ENCODE results near the gene COX5A. TPM values are rescaled to one million over a fixed set of nuclear protein-coding genes. Genes with fewer than 3 reads are reported as not detected.

The COX5A gene
- total and polyA plus RNA-seq, 2 of the 13 experiments (the other 11 are each of a cell fraction or from before 2014, with no cell fraction given) = 158 to 218 TPM

DNA sequence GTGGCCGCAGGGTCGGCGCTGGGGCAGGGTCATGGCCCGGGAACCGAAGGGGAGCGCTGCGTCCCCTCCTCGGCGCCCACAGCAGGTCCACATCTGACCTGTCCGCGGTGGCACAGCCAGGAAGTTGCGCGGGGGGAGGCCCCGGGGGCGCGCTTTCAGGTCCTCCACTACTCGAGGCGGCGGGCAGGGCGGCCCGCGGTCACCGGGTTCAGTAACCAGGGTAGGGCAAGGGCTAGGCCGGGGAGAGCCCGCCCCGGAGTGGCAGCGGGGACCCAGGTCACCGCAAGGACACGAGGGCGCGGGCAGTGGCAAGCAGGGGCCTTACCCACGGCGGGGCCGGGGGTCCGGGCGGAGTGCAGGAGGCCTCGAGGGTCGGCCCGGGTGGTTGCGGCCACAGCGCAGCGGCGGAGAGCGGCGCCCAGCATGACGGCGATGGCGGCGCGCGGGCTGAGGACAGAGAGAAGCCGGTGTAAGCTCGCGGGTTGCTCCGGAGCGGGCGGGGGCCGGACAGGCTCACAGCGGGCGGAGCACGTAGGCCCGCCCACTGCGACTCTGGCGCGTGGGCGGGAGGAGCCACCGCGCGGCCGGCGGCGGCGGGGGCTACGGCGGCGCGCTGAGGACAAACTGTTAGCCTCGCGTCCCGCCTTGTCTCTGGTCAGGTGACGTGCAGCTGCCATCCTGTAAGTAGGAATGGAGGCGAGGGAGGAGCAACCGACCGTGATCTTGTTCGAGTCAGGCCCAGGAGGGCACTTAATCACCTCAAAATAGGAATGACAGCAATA is at the start of gene COX5A (continued):
- TF ChIP-seq, protein P1, sequence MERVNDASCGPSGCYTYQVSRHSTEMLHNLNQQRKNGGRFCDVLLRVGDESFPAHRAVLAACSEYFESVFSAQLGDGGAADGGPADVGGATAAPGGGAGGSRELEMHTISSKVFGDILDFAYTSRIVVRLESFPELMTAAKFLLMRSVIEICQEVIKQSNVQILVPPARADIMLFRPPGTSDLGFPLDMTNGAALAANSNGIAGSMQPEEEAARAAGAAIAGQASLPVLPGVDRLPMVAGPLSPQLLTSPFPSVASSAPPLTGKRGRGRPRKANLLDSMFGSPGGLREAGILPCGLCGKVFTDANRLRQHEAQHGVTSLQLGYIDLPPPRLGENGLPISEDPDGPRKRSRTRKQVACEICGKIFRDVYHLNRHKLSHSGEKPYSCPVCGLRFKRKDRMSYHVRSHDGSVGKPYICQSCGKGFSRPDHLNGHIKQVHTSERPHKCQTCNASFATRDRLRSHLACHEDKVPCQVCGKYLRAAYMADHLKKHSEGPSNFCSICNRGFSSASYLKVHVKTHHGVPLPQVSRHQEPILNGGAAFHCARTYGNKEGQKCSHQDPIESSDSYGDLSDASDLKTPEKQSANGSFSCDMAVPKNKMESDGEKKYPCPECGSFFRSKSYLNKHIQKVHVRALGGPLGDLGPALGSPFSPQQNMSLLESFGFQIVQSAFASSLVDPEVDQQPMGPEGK (CRISPR knock-in tag; IDR thresholded peaks at IDR 0.05) = peak; percentile 96
- TF ChIP-seq ASH2L (IDR thresholded peaks at IDR 0.05; ENCODE audit: insufficient read length, low read depth, low read length) (peak; percentile 90), ZNF678 (CRISPR knock-in tag; IDR thresholded peaks at IDR 0.05) (peak; percentile 93), SIX1 (CRISPR knock-in tag; IDR thresholded peaks at IDR 0.05; ENCODE audit: borderline replicate concordance) (no peak), TBL1XR1 (IDR thresholded peaks at IDR 0.05; ENCODE audit: borderline replicate concordance, low read length, partially characterized antibody) (no peak), KDM5A (IDR thresholded peaks at IDR 0.05; ENCODE audit: borderline replicate concordance, low read length) (no peak; the same call in none of the 2 replicates), NRL (CRISPR knock-in tag; IDR thresholded peaks at IDR 0.05; ENCODE audit: borderline replicate concordance) (peak; percentile 82; the same call in 1 of the 2 replicates), XRCC5 (optimal IDR thresholded peaks at IDR 0.05; ENCODE audit: low read length) (peak; percentile 85), ETV5 (CRISPR knock-in tag; IDR thresholded peaks at IDR 0.05; ENCODE audit: borderline replicate concordance) (peak; percentile 68; the same call in 1 of the 2 replicates)
- TF ChIP-seq, protein P2, sequence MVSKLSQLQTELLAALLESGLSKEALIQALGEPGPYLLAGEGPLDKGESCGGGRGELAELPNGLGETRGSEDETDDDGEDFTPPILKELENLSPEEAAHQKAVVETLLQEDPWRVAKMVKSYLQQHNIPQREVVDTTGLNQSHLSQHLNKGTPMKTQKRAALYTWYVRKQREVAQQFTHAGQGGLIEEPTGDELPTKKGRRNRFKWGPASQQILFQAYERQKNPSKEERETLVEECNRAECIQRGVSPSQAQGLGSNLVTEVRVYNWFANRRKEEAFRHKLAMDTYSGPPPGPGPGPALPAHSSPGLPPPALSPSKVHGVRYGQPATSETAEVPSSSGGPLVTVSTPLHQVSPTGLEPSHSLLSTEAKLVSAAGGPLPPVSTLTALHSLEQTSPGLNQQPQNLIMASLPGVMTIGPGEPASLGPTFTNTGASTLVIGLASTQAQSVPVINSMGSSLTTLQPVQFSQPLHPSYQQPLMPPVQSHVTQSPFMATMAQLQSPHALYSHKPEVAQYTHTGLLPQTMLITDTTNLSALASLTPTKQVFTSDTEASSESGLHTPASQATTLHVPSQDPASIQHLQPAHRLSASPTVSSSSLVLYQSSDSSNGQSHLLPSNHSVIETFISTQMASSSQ (IDR thresholded peaks at IDR 0.05; ENCODE audit: low read depth) = no peak
- TF ChIP-seq, protein P2 (CRISPR knock-in tag; IDR thresholded peaks at IDR 0.05; ENCODE audit: borderline replicate concordance) = no peak
- TF ChIP-seq, protein P3, sequence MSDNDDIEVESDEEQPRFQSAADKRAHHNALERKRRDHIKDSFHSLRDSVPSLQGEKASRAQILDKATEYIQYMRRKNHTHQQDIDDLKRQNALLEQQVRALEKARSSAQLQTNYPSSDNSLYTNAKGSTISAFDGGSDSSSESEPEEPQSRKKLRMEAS (IDR thresholded peaks at IDR 0.05) = peak; percentile 78
- TF ChIP-seq, protein P4, sequence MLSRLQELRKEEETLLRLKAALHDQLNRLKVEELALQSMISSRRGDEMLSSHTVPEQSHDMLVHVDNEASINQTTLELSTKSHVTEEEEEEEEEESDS (CRISPR knock-in tag; IDR thresholded peaks at IDR 0.05; ENCODE audit: borderline replicate concordance) = no peak
- TF ChIP-seq, protein P5, sequence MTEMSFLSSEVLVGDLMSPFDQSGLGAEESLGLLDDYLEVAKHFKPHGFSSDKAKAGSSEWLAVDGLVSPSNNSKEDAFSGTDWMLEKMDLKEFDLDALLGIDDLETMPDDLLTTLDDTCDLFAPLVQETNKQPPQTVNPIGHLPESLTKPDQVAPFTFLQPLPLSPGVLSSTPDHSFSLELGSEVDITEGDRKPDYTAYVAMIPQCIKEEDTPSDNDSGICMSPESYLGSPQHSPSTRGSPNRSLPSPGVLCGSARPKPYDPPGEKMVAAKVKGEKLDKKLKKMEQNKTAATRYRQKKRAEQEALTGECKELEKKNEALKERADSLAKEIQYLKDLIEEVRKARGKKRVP (CRISPR knock-in tag; IDR thresholded peaks at IDR 0.05) = 0 out of 4 replicates have a peak, but pooled peaks of 1 of the 2 experiments have one; percentile 56
- TF ChIP-seq, protein P6, sequence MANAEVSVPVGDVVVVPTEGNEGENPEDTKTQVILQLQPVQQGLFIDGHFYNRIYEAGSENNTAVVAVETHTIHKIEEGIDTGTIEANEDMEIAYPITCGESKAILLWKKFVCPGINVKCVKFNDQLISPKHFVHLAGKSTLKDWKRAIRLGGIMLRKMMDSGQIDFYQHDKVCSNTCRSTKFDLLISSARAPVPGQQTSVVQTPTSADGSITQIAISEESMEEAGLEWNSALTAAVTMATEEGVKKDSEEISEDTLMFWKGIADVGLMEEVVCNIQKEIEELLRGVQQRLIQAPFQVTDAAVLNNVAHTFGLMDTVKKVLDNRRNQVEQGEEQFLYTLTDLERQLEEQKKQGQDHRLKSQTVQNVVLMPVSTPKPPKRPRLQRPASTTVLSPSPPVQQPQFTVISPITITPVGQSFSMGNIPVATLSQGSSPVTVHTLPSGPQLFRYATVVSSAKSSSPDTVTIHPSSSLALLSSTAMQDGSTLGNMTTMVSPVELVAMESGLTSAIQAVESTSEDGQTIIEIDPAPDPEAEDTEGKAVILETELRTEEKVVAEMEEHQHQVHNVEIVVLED (CRISPR knock-in tag; IDR thresholded peaks at IDR 0.05; ENCODE audit: borderline replicate concordance) = peak; percentile 82
- TF ChIP-seq, protein P7, sequence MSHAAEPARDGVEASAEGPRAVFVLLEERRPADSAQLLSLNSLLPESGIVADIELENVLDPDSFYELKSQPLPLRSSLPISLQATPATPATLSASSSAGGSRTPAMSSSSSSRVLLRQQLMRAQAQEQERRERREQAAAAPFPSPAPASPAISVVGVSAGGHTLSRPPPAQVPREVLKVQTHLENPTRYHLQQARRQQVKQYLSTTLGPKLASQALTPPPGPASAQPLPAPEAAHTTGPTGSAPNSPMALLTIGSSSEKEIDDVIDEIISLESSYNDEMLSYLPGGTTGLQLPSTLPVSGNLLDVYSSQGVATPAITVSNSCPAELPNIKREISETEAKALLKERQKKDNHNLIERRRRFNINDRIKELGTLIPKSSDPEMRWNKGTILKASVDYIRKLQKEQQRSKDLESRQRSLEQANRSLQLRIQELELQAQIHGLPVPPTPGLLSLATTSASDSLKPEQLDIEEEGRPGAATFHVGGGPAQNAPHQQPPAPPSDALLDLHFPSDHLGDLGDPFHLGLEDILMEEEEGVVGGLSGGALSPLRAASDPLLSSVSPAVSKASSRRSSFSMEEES (CRISPR knock-in tag; IDR thresholded peaks at IDR 0.05) = peak; percentile 92

All from HepG2 (cell line).